Measurements from ENCODE around the gene FLNB.

Gene FLNB

DNA sequence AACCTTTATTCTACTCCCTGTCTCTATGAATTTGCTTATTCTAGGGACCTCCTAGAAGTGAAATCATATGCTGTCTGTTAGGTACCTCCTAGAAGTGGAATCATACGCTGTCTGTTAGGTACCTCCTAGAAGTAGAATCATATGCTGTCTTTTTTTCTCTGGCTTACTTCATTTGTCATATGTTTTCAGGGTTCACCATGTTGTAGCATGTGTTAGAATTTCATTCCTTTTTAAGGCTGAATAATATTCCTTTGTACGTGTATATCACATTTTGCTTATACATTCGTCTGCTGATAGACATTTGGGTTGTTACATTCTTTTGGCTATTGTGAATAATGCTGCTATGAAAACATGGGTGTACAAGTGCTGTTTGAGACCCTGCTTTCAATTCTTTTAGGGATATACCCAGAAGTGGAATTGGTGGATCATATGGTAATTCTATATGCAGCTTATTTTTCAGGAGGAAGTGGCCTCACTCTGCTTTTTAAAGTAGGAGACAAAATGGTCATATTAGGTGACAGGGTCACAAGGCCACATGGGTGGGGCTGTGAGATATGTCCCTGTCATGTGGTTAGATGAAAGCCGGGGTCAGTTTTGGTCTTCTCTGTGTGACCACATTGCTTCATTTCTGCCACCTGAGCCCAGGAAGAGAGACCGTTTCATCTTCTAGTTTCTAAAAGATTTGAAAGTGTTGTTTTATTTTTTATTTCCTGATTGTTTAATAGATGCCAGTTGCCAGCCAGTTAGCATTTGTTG is 76.7 kb downstream of the FLNB start:
- DNase-seq: no peak

DNA sequence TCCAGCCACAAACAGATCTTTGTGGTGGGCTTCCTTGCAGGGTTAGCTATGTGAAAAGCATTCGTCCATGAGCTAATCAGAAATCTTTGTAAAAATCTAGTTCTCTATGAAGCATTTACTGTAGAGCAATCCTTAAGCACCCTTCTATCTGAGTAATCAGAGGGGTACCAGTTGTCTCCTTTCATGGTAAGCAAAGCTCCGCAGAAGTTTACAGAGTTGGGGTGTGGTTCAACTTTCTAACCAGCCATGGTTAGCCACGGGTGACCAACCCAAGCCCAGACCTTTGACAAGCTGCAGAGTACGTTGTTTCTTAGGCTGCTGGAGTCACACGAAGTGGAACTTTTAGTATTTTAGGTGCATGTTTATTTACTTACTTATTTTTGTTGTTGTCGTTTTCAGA is 77.4 kb downstream of the FLNB start:
- no peak for DNase-seq

DNA sequence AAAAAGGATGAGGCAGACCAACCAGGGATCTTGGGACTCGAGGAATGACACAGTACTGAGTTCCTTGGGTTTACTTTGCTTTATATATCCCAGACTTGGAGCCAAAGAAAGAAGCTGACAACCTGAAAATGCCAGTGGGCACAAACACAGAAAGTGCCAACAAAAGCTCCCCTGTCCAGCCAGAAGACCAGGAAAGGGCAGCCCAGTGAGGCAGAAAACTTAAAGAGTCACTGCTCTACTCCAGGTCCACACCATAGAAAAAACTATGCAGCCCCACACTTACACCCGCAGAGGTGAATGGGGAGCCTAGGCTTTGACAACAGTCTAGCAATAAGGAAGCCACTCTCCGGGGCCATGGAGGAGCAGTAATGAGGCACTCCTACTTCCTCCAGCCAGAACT is 80.3 kb downstream of the FLNB start:
- DNase-seq: no peak

DNA sequence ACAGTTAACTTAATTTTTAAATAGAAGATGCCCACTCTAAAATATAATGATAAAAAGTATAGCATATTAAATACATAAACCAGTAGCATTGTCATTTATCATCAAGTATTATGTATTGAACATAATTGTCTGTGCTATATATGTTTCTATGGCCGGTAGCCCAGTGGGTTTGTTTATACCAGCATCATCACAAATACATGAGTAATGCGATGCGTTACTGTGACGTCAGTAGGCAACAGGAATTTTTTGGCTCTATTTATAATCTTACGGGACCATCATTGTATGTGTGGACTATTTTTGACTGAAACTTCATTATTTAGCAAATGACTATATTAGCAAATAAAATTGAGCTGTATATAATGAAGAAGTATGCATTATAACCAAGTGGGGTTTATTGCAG is 82.1 kb downstream of the FLNB start:
- no peak for DNase-seq

DNA sequence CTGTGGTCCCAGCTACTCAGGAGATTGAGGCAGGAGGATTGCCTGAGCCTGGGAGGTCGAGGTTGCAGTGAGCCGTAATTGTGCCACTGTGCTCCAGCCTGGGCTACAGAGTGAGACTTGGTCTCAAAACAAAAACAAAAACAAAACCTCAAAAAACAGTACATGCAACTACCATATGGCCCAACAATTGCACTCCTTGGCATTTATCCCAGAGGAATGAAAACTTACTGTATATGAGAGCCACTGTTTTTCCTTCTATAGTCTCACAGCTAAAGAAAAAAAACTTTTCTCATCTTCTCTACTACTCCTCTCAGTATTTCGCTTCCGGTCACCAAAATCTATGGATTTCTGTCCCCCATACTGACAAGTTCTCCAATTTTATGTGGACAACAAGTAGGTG is 84.3 kb downstream of the FLNB start:
- DNase-seq: no peak

DNA sequence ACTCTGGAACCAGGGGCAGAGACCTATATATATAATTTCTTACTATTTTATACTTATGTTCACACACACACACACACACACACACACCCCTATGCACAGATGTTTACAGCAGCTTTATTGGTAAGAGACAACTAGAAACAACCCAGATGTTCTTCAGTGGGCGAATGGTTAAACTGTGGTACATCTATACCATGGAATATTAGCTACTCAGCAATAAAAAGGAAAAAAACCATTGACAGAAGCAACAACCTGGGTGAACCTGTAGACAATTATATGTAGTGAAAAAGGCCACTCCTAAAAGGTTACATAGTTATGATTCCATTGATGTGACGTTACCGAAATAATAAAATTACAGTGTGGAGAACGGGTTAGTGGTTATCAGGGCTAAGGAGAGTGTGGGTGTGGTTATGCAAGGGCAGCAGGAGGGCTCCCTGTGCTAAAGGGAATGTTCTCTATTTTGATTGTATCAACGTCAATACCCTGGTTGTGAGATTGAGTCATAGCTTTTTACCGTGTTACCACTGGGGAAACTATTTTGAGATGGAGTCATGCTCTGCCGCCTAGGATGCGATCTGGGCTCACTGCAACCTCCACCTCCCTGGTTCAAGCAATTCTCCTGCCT is 85.5 kb downstream of the FLNB start:
- no peak for DNase-seq

DNA sequence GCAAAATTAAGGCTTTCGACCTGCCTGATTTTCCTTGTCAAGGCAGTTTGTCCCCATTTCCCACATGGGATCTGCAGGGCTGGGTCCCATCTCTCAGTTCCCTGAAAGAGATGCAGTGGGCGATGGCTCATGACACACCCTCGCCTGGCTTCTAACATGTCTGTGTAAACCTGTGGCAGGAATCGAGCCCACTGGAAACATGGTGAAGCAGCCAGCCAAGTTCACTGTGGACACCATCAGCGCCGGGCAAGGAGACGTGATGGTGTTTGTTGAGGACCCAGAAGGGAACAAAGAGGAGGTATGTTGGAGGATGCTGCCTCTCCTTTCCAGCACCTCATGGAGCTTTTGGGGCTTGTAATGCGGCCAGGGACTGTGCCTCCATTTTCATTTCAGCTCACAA is 86.4 kb downstream of the FLNB start:
- no peak for DNase-seq

DNA sequence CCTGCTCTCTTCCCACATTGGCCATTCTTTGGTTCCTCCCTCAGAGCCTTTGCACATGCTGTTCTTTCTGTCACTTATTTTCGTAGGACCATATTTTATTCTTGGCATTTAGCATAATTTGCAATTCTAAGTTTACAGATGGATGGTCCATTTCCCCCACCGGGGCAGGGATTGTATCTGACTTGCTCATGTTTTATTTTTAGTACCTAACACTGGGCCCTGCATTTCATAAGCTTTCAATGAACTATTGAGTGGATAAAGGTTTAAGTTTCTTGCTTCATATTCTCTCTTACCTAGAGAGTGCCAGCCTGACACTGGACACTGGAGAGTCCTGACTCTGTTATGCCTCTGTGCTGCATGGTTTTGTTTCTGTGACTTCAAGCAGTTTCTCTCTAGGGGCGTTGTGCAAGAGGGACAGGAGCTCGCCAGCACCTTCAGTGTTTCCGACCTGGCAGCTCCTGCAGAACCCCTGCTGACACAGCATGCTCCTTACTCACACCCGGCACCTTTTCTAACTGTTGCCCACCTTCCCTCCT is 87.4 kb downstream of the FLNB start:
- no peak for DNase-seq

DNA sequence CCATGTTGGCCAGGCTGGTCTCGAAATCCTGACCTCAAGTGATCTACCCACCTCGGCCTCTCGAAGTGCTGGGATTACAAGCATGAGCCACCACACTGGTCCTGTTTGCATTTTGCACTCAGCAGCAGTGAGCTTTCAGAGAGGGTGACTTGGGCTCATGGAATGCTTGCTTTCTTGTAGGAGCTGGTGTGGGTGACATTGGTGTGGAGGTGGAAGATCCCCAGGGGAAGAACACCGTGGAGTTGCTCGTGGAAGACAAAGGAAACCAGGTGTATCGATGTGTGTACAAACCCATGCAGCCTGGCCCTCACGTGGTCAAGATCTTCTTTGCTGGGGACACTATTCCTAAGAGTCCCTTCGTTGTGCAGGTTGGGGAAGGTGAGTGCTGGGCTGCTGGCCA is 90.3 kb downstream of the FLNB start:
- no peak for DNase-seq

DNA sequence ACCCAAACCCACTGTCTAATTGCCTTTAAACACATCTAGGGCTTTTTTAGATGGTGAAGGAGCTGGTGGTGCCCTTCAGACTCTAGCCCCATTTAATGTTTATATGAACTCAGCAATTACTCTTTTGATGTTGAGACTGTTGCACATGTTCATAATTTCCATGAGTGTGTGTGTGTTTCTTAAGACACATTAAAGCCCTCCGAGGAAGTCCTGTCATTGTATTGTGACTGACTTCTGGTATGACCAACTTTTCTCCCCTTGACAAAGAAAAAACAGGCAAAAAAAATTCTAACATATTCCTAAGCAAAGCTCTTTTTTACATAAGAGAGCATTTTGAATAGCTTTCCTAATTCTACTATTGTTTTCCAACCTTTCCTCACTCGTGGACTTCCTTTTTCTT is 91.6 kb downstream of the FLNB start:
- no peak for DNase-seq

DNA sequence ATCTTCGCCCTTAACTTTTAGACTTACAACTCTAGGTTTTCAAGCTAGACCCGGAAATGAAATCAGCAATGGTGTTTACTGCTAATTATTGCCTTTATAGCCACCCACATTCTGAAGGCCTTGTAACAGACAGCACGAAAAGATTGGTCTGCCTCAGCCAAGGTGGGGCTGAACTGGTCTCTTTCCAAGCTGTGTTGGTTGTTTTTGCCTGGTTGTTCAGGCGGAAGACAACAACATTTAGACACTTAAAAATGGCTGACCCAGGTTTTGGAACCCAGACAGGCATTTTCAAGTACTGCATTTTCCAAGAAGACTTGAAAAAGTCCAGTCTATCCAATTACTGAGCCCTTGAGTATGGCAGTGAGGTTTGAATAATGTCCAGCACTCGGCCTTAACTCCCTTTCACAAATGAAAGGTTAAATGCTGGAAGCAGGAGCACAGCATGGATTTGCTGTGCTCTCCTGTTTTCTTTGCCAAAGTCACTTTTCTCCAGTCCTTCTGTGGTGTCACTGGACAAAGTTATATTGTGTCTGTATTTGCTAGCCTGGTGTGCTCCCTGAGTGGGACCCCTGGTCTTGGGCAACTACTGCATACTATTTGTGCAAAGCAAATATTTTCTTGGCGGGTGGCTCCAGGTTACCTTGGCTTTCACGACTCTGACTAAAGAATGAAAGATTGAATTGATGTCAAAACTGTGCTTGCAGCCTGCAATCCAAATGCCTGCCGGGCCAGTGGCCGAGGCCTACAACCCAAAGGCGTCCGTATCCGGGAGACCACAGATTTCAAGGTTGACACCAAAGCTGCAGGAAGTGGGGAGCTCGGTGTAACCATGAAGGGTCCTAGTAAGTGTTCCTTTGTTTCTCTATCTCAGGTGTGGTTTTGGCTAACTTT is 93.5 kb downstream of the FLNB start:
- DNase-seq: no peak

DNA sequence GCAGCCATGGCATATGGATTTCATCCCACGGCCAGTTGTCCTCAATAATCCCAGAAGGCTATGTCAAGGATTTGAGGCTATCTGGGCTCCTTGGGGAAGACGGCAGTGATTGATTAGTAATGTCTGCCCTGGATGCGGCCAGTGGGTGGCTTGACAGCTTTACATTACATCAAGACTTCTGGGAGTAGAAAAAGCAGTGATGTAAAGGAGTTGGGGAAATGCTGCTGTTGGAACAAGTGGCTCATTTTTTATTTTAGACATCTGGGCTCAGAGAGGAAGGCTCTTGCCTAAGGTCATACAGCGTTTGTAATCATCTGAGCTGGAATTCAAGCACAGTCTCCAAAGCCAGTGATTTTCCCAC is 94.1 kb downstream of the FLNB start:
- no peak for DNase-seq

DNA sequence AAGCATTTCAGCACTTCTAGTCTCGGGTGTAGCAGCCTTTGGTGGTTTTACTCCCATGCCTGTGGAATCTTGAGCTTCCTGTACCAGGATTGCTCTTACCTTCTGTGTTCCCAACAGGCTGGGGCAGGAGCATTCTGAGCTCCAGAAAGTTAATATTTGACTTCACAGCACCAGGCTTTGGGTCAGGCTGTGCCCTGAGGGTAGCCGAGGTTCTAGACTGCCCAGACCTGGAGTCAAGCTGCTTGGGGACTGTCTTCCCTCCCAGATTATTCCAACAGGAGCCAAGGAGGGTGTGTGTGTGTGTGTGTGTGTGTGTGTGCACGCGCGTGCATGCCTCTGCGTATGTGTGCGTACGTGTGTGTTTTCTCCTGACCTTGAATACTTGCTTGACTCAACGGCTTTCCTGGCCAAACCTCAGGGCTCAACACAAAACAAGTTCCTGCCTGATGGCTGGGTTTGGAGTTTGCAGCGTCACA is 94.8 kb downstream of the FLNB start:
- DNase-seq: no peak

DNA sequence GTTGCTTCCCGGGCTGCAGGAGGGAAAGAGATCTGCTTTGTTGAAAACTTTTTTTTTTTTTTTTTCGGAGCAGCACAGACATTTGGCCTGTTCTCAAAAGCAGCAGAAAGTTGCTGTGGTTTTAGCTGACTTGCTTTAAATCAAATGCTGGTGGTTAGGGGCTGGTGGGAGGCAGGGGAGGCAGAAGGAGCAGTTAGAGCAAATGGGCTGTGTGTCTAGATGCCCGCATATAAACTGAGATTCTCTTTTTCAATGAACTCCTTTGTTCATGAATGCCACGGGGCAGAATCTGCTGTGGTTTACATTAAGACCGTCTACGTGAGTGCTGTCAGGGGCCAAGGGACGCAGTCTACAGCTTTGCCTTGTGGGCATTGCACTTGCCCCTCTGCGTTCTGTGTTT is 95.9 kb downstream of the FLNB start:
- no peak for DNase-seq

DNA sequence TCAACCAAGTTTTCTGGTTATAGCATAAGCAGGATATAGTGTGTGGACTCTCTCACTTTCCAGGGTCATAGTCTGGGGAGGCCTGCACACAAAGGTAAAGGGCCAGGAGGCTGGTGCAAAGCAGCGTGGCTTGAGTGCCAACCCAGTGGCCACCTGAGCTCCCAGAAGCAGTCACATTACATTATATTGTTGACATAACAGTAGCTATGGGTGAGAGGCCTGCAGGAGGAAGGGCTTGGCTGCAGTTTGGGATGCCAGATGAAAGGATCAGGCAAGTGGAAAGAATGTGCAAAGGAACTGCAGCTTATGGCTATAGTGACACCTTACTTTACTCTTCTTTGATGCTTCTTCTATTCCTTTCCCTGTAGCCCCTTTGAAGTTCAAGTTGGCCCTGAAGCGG is 96.5 kb downstream of the FLNB start:
- DNase-seq: no peak

DNA sequence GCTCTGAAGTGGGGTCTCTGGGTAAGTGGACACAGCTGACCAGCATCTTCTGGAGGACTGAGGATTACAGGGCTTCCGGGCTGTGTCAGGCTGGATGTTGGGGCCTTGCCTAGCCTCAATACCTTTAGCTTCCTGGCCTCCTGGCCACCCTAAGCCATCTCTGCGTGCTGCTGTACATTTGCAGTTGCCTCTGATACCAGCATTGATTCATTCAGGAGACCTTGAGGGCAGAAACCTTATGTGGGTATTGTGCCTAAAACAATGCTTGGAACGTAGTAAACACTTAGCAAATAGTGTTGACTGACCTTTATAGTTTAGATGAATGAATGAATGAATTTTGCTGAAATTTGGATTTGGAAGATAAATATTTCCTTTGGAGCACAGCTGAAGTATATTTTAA is 97.0 kb downstream of the FLNB start:
- DNase-seq: no peak

DNA sequence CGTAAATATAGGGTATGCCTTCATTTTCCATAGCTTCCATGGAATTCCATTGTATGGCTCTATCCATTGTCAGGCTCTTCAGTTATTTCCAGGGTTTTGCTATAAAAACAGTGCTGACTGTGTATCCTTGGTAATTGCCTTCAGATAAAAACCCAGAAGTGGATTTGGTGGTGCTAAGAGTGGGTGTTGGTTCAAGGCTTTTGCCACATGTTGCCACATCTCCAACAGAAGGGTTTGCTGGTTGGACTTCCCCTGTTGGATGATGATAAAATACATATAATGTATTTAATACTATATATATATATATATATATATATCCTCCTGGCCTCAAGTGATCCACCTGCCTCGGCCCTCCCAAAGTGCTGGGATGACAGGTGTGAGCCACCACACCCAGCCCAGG is 97.8 kb downstream of the FLNB start:
- DNase-seq: no peak

DNA sequence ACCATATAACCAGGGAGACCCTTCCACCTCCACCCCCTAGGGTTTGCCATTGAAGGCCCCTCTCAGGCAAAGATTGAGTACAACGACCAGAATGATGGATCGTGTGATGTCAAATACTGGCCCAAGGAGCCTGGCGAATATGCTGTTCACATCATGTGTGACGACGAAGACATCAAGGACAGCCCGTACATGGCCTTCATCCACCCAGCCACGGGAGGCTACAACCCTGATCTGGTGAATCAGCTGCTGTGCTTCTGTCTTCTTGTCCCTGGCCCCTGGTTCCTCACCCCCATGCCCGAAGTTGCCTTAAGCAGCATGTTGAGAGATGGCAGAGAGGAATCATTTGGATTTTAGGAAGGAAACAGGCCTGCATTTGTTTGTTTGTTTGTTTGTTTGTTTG is 98.4 kb downstream of the FLNB start:
- DNase-seq: no peak

DNA sequence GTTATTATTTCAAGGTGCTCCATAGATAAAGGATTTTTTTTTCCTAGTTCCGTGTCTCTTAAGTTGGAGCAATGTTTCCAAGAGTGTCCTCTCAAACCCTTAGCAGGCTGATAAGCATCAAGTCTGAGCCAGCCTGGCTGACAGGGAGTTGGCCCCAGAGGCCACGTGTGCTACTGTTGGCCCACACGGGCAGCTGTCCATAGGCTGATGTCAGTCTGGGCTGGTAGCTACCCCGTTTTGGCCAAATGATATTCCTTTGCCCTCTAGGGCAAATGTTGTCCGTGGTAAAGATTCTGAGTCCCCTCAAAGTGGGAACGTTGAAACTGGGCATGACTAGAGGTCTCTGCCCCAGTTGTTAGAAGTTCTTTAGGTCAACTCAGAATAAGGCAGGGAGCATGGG is 99.4 kb downstream of the FLNB start:
- no peak for DNase-seq

DNA sequence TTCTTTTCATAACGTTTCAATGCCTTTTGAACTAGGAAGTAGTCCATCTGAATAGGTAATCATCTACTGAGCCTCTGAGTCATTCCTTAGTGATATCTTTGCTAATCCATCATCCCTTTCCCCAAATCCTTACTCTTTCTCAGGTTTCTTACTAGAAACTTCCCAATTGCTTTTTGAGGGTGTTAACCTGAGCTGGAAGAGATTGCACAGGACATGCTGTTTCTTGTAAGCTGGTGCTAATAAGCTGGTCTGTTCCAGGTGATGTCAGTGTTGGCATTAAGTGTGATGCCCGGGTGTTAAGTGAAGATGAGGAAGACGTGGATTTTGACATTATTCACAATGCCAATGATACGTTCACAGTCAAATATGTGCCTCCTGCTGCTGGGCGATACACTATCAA is 101.5 kb downstream of the FLNB start:
- DNase-seq: no peak

DNA sequence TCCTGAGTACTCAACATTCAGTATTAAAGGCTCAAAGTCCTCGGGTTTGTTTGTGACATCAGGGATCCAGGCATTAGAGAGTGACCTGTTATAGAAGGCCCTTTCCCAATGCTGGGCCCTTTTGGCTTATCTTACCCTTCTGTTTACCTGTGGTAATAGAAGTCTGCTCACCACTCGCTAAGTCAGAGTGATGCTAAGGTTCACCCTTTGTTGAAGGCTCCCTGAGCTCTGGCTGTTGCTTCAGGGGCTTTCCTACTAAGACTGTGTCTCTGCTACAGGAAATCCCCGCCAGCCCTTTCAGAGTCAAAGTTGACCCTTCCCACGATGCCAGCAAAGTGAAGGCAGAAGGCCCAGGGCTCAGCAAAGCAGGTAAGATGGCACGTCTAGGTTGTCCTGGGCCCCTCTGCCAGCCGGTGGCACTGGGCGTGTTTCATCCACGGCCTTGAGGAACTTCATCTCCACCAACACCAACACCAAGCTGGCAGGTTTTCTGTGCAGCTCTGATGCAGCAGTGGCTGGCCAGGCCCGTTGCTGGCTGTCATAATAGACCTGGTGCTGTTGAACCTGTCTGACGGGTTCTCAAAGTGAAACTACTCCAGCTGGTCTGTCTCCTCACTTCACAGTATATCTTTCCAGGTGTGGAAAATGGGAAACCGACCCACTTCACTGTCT is 103.4 kb downstream of the FLNB start:
- DNase-seq: peak; percentile 65

DNA sequence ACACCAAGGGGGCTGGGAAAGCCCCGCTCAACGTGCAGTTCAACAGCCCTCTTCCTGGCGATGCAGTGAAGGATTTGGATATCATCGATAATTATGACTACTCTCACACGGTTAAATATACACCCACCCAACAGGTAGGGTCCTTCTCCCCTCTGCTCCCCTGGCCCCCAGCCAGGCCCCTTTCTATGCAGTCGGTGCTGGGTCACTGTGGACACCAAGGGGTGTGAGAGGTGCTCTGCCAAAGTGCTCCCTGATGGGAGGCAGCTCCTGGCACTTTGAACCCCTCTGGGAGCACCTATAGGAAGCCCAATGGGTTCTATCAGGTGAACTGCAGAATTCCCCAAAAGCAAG is 103.9 kb downstream of the FLNB start:
- no peak for DNase-seq

DNA sequence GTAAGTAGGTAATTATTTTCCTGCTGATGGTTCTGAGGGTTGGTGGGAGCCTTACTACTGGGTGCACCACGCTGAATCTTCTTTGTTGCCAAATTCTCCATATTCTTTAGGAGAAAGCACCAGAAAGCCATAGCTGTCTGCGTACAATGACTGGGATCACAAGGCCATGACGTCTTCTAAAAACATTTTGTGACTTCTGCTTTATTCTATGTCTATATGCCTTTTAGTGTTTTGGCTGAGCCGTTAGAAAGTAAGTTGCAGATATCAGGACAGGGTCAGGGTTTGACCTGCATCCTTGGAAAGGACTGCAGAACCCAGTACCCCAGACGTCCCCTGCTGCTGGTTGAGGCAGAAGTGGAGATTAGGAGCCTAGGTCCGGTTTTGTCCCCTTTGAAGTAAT is 107.0 kb downstream of the FLNB start:
- no peak for DNase-seq
